GM12878 (cell line): Measurements from ENCODE around the gene PHKB. TPM values are rescaled to one million over a fixed set of nuclear protein-coding genes. Genes with fewer than 3 reads are reported as not detected.

Source experiments
- ATAC-seq: fragments of 200-7000 bp; cut with Tn5 transposase; 3 replicates; pipeline ENCODE4 v1.9.1; 2020; ENCODE audit warnings: mild to moderate bottlenecking, moderate library complexity
- BruUV-seq: library from RNA; stranded (reverse); fragments of 400-500 nt; replicated peaks from 2 replicates; lab custom pipeline; 2021; lab: Mats Ljungman, UMichigan
- CTCF ChIA-PET: fragments of 300-600 bp; sonication (Branson Sonifier 250); formaldehyde crosslinking; extraction: SDS; loops from one replicate; lab custom pipeline; 2021; ENCODE audit warnings: inconsistent platforms; lab: Yijun Ruan, JAX
- POLR2A ChIA-PET: fragments of 350-600 bp; formaldehyde crosslinking; extraction: SDS; loops from one replicate; lab custom pipeline; 2021; ENCODE audit warnings: inconsistent platforms; lab: Charles Lee
- RAD21 ChIA-PET: fragments of 300-600 bp; sonication (Branson Sonifier 250); formaldehyde crosslinking; loops from one replicate; lab custom pipeline; 2023; ENCODE audit warnings: antibody characterized with exemption; ENCODE audit not compliant: unreplicated experiment; lab: Charles Lee
- SMC1A ChIA-PET: fragments of 300-600 bp; sonication (Branson Sonifier 250); formaldehyde crosslinking; loops from one replicate; lab custom pipeline; 2023; ENCODE audit not compliant: unreplicated experiment, uncharacterized antibody; lab: Charles Lee
- DNase-seq: peaks from one replicate; pipeline ENCODE4 v3.0.0-alpha.2; 2011; ENCODE audit warnings: low read depth, low spot score
- FAIRE-seq: peaks from 3 replicates; lab custom pipeline; 2011; peaks lifted over from hg19 to GRCh38; lab: Jason Lieb, UNC
- H2AFZ ChIP-seq: 2 replicates; pipeline ENCODE4 v1.6.0; 2011; ENCODE audit warnings: low read depth, low read length, control low read depth; ENCODE audit not compliant: control insufficient read depth
- H3K27ac ChIP-seq: 2 replicates; pipeline ENCODE4 v1.5.1; 2011; ENCODE audit warnings: control low read depth; ENCODE audit not compliant: control insufficient read depth, insufficient read depth
- H3K27me3 ChIP-seq, 2 experiments: replicated peaks in 1 of 2; 2 replicates each; pipeline versions ENCODE4 v1.6.0 to v1.6.1; 2011; ENCODE audit warnings: low read length in 1 of 2; ENCODE audit not compliant: control insufficient read depth in 2 of 2, insufficient read depth in 2 of 2
- H3K36me3 ChIP-seq, 2 experiments: 2 replicates each; pipeline ENCODE4 v1.5.1; 2011; ENCODE audit warnings: low read length in 1 of 2; ENCODE audit not compliant: control insufficient read depth in 2 of 2, insufficient read depth in 2 of 2
- H3K4me1 ChIP-seq: 2 replicates; pipeline ENCODE4 v1.6.1; 2011; ENCODE audit warnings: mild to moderate bottlenecking, low read length, moderate library complexity, mixed read lengths; ENCODE audit not compliant: control insufficient read depth, insufficient read depth
- H3K4me2 ChIP-seq: 2 replicates; pipeline ENCODE4 v1.6.0; 2011; ENCODE audit warnings: control low read depth; ENCODE audit not compliant: control insufficient read depth, insufficient read depth
- H3K4me3 ChIP-seq: fragments of 200-600 bp; sonication (generic); 2 replicates; pipeline ENCODE4 v1.5.1; 2016
- H3K79me2 ChIP-seq: 2 replicates; pipeline ENCODE4 v1.6.0; 2011; ENCODE audit warnings: low read length; ENCODE audit not compliant: control insufficient read depth, insufficient read depth
- H3K9ac ChIP-seq: 2 replicates; pipeline ENCODE4 v1.8.0; 2011; ENCODE audit warnings: low read length, control low read depth, mixed read lengths; ENCODE audit not compliant: control insufficient read depth, insufficient read depth
- H3K9me3 ChIP-seq: replicated peaks from 3 replicates; pipeline ENCODE4 v1.5.1; 2011; ENCODE audit warnings: mild to moderate bottlenecking, low read length; ENCODE audit not compliant: control insufficient read depth, insufficient read depth
- H4K20me1 ChIP-seq: 2 replicates; pipeline ENCODE4 v1.6.0; 2011; ENCODE audit not compliant: control insufficient read depth, insufficient read depth
- CEBPB ChIP-seq, 2 experiments: fragments of 150-350 bp in 1 of 2; IDR thresholded peaks; 2 replicates each; pipeline ENCODE4 v1.6.1; 2012 to 2014; ENCODE audit warnings: low read depth in 2 of 2, low read length in 2 of 2, borderline replicate concordance in 1 of 2, inconsistent platforms in 1 of 2
- EGR1 ChIP-seq, 2 experiments: IDR thresholded peaks; 1 replicate in 1 of 2; 2 replicates in 1 of 2; pipeline ENCODE4 v1.6.1; 2011 to 2012; ENCODE audit warnings: low read depth in 2 of 2, low read length in 2 of 2, borderline replicate concordance in 1 of 2, mild to moderate bottlenecking in 1 of 2, moderate library complexity in 1 of 2
- NFXL1 ChIP-seq: fragments of 450-650 bp; IDR thresholded peaks from 2 replicates; pipeline ENCODE4 v1.6.1; 2017; ENCODE audit warnings: antibody characterized with exemption, mild to moderate bottlenecking, borderline replicate concordance
- NFYB ChIP-seq: IDR thresholded peaks from 2 replicates; pipeline ENCODE4 v1.6.1; 2011; ENCODE audit warnings: low read depth, mild to moderate bottlenecking, low read length, improper control_type of control experiment, moderate library complexity; ENCODE audit not compliant: insufficient read depth
- POU2F2 ChIP-seq: IDR thresholded peaks from 3 replicates; pipeline ENCODE4 v1.6.1; 2011; ENCODE audit warnings: low read depth, mild to moderate bottlenecking, low read length, borderline replicate concordance
- RCOR1 ChIP-seq: conservative IDR thresholded peaks from 2 replicates; pipeline ENCODE4 v1.6.1; 2012; ENCODE audit warnings: low read depth, low read length, improper control_type of control experiment
- SIX5 ChIP-seq: IDR thresholded peaks from 2 replicates; pipeline ENCODE4 v1.6.1; 2011; ENCODE audit warnings: mild to moderate bottlenecking, low read depth, low read length, moderate library complexity; ENCODE audit not compliant: severe bottlenecking
- SPI1 ChIP-seq: IDR thresholded peaks from 2 replicates; pipeline ENCODE4 v1.6.1; 2011; ENCODE audit warnings: low read depth, mild to moderate bottlenecking, low read length, moderate library complexity, borderline replicate concordance; ENCODE audit not compliant: insufficient read depth
- SREBF2 ChIP-seq: IDR thresholded peaks from 2 replicates; pipeline ENCODE4 v1.6.1; 2012; ENCODE audit warnings: mild to moderate bottlenecking, low read length
- WRNIP1 ChIP-seq: IDR thresholded peaks from 2 replicates; pipeline ENCODE4 v1.6.1; 2011; ENCODE audit warnings: low read depth, low read length, improper control_type of control experiment, borderline replicate concordance
- ZBTB33 ChIP-seq: fragments of 450-650 bp; IDR thresholded peaks from 2 replicates; pipeline ENCODE4 v1.6.1; 2017; ENCODE audit warnings: mild to moderate bottlenecking
- ZNF207 ChIP-seq: fragments of 450-650 bp; IDR thresholded peaks from 2 replicates; pipeline ENCODE4 v1.6.1; 2014; ENCODE audit warnings: antibody characterized with exemption, mild to moderate bottlenecking, borderline replicate concordance
- WGBS: methylation state at CpG from one replicate; pipeline ENCODE4 v1.1.6; 2016; ENCODE audit warnings: low lambda C conversion rate; ENCODE audit not compliant: insufficient replicate concordance, insufficient coverage; ENCODE audit errors: missing lambda C conversion rate; 5-methylcytosine and 5-hydroxymethylcytosine counted together
- in situ Hi-C: fragments of 300-500 bp; cut with MboI; formaldehyde crosslinking; loops from 9 replicates; pipeline ENCODE4 v1.14.3; 2018; ENCODE audit warnings: mixed read lengths
- intact Hi-C: fragments of 100-400 bp; cut with micrococcal nuclease; formaldehyde crosslinking; loops from one replicate; pipeline ENCODE4 v1.14.2; 2022; ENCODE audit not compliant: unreplicated experiment
- polyA plus RNA-seq, 11 experiments: library from polyadenylated mRNA; depleted of rRNA in 4 of 11; unstranded in 6 of 11; stranded (reverse) in 5 of 11; fragments of >200 nt; fragmentation: Nextera tagmentation in 4 of 11; fragmentation: Illumina TruSeq in 1 of 11; extraction: Ambion mirVana in 4 of 11; extraction: Trizol in 1 of 11; gene quantifications; 1 replicate in 1 of 11; 2 replicates in 10 of 11; pipeline versions ENCODE4 v1.2.1 to v1.2.3, GENCODE V29; 2011 to 2016; ENCODE audit warnings: inconsistent platforms in 2 of 11, missing spikeins in 2 of 11, low read depth in 1 of 11
- total RNA-seq, 4 experiments: library from RNA; depleted of rRNA in 3 of 4; stranded (reverse); fragments of >200 nt in 3 of 4; fragmentation: Illumina TruSeq in 1 of 4; extraction: Trizol in 1 of 4; gene quantifications; 2 replicates each; pipeline versions ENCODE4 v1.2.1 to v1.2.3, GENCODE V29; 2013 to 2021
- TF ChIP-seq, protein P1 (sequence below): IDR thresholded peaks from 2 replicates; pipeline ENCODE4 v1.6.1; 2012; ENCODE audit warnings: improper control_type of control experiment, low read depth, low read length; ENCODE audit not compliant: insufficient replicate concordance

Gene PHKB
- total and polyA plus RNA-seq, 10 of the 15 experiments (the other 5 are each of a cell fraction or from before 2014, with no cell fraction given): 14.2 to 65.6 (median 37.0) TPM

DNA sequence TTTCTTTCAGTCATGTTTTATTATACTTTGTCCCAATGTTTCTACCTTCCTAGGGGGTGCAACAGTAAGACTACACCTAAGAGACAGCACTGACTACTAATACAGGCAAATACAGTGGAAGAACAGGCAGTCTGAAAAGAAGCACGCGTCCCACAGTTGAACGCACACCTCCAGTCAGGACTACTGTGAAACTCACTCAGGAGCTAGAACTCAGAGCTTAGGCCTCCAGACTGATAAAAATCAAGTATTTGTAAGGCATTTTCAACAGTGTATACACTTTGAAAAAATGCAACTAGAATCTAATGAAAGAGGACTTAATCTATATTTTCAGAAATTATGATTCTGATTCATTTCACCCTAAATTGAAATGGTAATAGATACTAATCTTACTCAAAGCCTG lies 14.7 kb upstream of the PHKB start:
- H4K20me1 ChIP-seq: no peaks in the 10 kb centered on the region
- RAD21 ChIA-PET: interaction anchor here (1.5 kb wide), 1 partner anchor 14 kb away, joined by 3 read pairs; the partner anchor contains the start of genes ITFG1 and PHKB
- no peaks in the 10 kb centered on the region for H3K4me1 ChIP-seq
- H2AFZ ChIP-seq: no peak overlapping the region
- POLR2A ChIA-PET: interaction anchor here (1.1 kb wide), 1 partner anchor 9 kb away, joined by 3 read pairs; no protein-coding TSS in a partner anchor
- CTCF ChIA-PET: interaction anchor here (2.3 kb wide), 1 partner anchor 11 kb away, joined by 6 read pairs; no protein-coding TSS in a partner anchor
- 100% methylated on average over 3 of the region's 3 CpGs for WGBS
- no peaks in the 10 kb centered on the region for H3K27me3 ChIP-seq
- H3K27ac ChIP-seq: no peak overlapping the region
- 0 out of 2 replicates have a peak, but pooled peaks cover 2% of the 10 kb centered on the region for H3K79me2 ChIP-seq
- no peak for DNase-seq
- peaks cover 0 to 5% of the 10 kb centered on the region in 2 experiments; a peak in 2 of 4 replicates for H3K36me3 ChIP-seq
- H3K4me2 ChIP-seq: no peak overlapping the region
- in situ Hi-C loops (no loop called here), intact Hi-C loops (no loop called here)
- H3K9ac ChIP-seq: no peak overlapping the region
- H3K4me3 ChIP-seq: no peak overlapping the region
- H3K9me3 ChIP-seq: no peaks in the 10 kb centered on the region; the same call in 2 of the 3 replicates
- BruUV-seq: no TSS peak
- SMC1A ChIA-PET: interaction anchor here (0.8 to 1.1 kb wide), 3 partner anchors 9 to 15 kb away, joined by 3 to 5 read pairs (median 3); partner anchors contain the start of genes ITFG1 and PHKB
- FAIRE-seq: no peak
- ATAC-seq: no peak
- TF ChIP-seq SIX5 (no peak), POU2F2 (no peak), ZNF207 (no peak), CEBPB (IDR thresholded peaks at IDR 0.05; ENCODE audit: borderline replicate concordance in 1 of 2, low read depth in 2 of 2, low read length in 2 of 2) (no peak), EGR1 (IDR thresholded peaks at IDR 0.05; ENCODE audit: borderline replicate concordance in 1 of 2, low read depth in 2 of 2, low read length in 2 of 2) (no peak), WRNIP1 (no peak), ZBTB33 (no peak), NFYB (no peak), SPI1 (no peak), RCOR1 (no peak), NFXL1 (no peak), SREBF2 (no peak)
- TF ChIP-seq, protein P1, sequence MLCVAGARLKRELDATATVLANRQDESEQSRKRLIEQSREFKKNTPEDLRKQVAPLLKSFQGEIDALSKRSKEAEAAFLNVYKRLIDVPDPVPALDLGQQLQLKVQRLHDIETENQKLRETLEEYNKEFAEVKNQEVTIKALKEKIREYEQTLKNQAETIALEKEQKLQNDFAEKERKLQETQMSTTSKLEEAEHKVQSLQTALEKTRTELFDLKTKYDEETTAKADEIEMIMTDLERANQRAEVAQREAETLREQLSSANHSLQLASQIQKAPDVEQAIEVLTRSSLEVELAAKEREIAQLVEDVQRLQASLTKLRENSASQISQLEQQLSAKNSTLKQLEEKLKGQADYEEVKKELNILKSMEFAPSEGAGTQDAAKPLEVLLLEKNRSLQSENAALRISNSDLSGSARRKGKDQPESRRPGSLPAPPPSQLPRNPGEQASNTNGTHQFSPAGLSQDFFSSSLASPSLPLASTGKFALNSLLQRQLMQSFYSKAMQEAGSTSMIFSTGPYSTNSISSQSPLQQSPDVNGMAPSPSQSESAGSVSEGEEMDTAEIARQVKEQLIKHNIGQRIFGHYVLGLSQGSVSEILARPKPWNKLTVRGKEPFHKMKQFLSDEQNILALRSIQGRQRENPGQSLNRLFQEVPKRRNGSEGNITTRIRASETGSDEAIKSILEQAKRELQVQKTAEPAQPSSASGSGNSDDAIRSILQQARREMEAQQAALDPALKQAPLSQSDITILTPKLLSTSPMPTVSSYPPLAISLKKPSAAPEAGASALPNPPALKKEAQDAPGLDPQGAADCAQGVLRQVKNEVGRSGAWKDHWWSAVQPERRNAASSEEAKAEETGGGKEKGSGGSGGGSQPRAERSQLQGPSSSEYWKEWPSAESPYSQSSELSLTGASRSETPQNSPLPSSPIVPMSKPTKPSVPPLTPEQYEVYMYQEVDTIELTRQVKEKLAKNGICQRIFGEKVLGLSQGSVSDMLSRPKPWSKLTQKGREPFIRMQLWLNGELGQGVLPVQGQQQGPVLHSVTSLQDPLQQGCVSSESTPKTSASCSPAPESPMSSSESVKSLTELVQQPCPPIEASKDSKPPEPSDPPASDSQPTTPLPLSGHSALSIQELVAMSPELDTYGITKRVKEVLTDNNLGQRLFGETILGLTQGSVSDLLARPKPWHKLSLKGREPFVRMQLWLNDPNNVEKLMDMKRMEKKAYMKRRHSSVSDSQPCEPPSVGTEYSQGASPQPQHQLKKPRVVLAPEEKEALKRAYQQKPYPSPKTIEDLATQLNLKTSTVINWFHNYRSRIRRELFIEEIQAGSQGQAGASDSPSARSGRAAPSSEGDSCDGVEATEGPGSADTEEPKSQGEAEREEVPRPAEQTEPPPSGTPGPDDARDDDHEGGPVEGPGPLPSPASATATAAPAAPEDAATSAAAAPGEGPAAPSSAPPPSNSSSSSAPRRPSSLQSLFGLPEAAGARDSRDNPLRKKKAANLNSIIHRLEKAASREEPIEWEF: no peak
